K562 (cell line): Measurements from ENCODE around the gene ZNF202. TPM values are rescaled to one million over a fixed set of nuclear protein-coding genes. Genes with fewer than 3 reads are reported as not detected.

Experiments
- AFF4 ChIP-seq: sonication (generic); formaldehyde crosslinking; IDR thresholded peaks from 2 replicates; pipeline ENCODE4 v1.8.0; 2023; ENCODE audit warnings: mild to moderate bottlenecking, missing genetic modification reagents
- ARHGAP35 ChIP-seq: fragments of 450-650 bp; IDR thresholded peaks from 2 replicates; pipeline ENCODE4 v1.6.1; 2018; ENCODE audit not compliant: partially characterized antibody
- E2F6 ChIP-seq, 2 experiments: IDR thresholded peaks; 2 replicates each; pipeline ENCODE4 v1.6.1; 2011; ENCODE audit warnings: borderline replicate concordance in 1 of 2, control low read depth in 1 of 2, low read depth in 1 of 2, low read length in 1 of 2, mild to moderate bottlenecking in 1 of 2, mixed read lengths in 1 of 2, moderate library complexity in 1 of 2; ENCODE audit not compliant: insufficient read depth in 1 of 2, insufficient read length in 1 of 2, poor library complexity in 1 of 2, severe bottlenecking in 1 of 2; ENCODE audit errors: extremely low read depth in 1 of 2
- HMGXB4 ChIP-seq: sonication (generic); formaldehyde crosslinking; IDR thresholded peaks from 2 replicates; pipeline ENCODE4 v1.8.1; 2023; ENCODE audit warnings: mild to moderate bottlenecking, missing genetic modification reagents
- SREBF2 ChIP-seq: sonication (generic); formaldehyde crosslinking; IDR thresholded peaks from 2 replicates; pipeline ENCODE4 v1.4.0; 2020; ENCODE audit warnings: mild to moderate bottlenecking, missing genetic modification reagents
- ZNF124 ChIP-seq: sonication (generic); formaldehyde crosslinking; IDR thresholded peaks from 2 replicates; pipeline ENCODE4 v1.8.1; 2022; ENCODE audit warnings: missing genetic modification reagents
- ZNF3 ChIP-seq: fragments of 250-450 bp; sonication (Bioruptor Pico); IDR thresholded peaks from 2 replicates; pipeline ENCODE4 v1.5.0; 2021; ENCODE audit warnings: mild to moderate bottlenecking, moderate library complexity
- ZNF507 ChIP-seq: conservative IDR thresholded peaks from 2 replicates; pipeline ENCODE4 v1.6.1; 2017; ENCODE audit warnings: missing genetic modification characterization, missing compliant biosample characterization
- polyA plus RNA-seq, 8 experiments: library from polyadenylated mRNA; depleted of rRNA in 4 of 8; stranded (reverse) in 5 of 8; unstranded in 3 of 8; fragments of >200 nt; fragmentation: Nextera tagmentation in 2 of 8; fragmentation: Illumina TruSeq in 1 of 8; extraction: Ambion mirVana in 2 of 8; extraction: Trizol in 1 of 8; gene quantifications; 2 replicates each; pipeline versions ENCODE4 v1.2.1 to v1.2.3, GENCODE V29; 2011 to 2014; ENCODE audit warnings: inconsistent platforms in 1 of 8, missing spikeins in 1 of 8
- total RNA-seq, 7 experiments: library from RNA; depleted of rRNA in 6 of 7; stranded (reverse); fragments of >200 nt in 6 of 7; fragmentation: Illumina TruSeq in 2 of 7; extraction: Trizol in 2 of 7; gene quantifications; 2 replicates each; pipeline versions ENCODE4 v1.2.1 to v1.2.3, GENCODE V29; 2011 to 2021; ENCODE audit warnings: low replicate concordance in 1 of 7
- TF ChIP-seq, protein P1 (sequence below): fragments of 250-450 bp; sonication (Bioruptor Pico); IDR thresholded peaks from 2 replicates; pipeline ENCODE4 v1.4.0; 2020; ENCODE audit warnings: mild to moderate bottlenecking
- TF ChIP-seq, protein P2 (sequence below): fragments of 450-650 bp; formaldehyde crosslinking; IDR thresholded peaks from 2 replicates; pipeline ENCODE4 v1.4.0; 2020; ENCODE audit warnings: mild to moderate bottlenecking, moderate library complexity

Gene ZNF202
- total and polyA plus RNA-seq, 9 of the 15 experiments (the other 6 are each of a cell fraction or from before 2014, with no cell fraction given): 2.3 to 18.7 (median 12.7) TPM

DNA sequence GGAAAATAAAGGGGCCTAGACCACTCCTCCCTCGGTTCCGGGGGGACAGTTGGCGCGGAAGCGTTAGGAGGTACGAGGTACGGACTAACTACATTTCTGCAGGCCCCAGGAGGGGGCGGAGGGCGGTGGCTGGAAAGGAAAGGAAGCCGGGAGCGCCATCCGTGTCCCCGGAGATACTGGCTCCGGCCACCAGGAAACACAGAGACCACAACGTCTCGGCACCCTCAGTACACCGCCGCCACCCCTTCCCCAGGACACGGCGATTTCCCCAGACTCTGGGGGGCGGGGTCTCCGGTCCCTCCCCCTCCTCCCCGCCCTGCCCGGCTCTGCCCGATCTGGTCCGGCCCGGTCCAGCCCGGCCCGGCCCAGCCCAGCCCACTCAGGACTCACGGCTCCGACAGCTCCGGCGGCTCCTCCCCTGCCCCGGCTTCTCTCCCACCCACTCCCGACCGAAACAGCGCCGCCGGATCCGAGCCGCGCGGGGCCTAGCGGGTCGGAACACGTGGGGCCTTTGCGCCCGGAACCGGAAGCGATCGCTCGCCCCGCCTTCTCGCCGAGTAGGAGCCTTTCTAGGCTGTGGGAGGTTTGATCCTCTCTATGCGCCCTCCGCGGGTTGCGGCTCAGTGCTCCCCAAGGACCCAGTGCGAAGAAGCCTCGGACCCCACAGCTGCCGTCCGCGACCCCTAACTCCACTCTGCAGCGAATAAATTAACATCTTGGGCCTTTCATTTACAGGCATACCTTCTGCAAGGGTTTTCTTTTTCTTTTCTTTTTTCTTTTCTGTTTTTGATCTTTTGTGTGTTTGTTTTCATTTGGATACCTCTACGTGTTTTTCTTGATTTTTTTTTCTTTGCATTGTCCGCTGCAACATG, at the start of gene ZNF202 (continued):
- TF ChIP-seq HMGXB4 (CRISPR knock-in tag) (no peak), ARHGAP35 (no peak), AFF4 (CRISPR knock-in tag) (no peak; the same call in 1 of the 2 replicates), ZNF507 (tag) (no peak), ZNF3 (CRISPR knock-in tag) (no peak), SREBF2 (CRISPR knock-in tag) (no peak), ZNF124 (CRISPR knock-in tag) (no peak), E2F6 (IDR thresholded peaks at IDR 0.05; ENCODE audit: borderline replicate concordance in 1 of 2, extremely low read depth in 1 of 2, insufficient read depth in 1 of 2, insufficient read length in 1 of 2, low read depth in 1 of 2, low read length in 1 of 2, poor library complexity in 1 of 2, severe bottlenecking in 1 of 2) (peak; percentile 48 to 83)
- TF ChIP-seq, protein P1, sequence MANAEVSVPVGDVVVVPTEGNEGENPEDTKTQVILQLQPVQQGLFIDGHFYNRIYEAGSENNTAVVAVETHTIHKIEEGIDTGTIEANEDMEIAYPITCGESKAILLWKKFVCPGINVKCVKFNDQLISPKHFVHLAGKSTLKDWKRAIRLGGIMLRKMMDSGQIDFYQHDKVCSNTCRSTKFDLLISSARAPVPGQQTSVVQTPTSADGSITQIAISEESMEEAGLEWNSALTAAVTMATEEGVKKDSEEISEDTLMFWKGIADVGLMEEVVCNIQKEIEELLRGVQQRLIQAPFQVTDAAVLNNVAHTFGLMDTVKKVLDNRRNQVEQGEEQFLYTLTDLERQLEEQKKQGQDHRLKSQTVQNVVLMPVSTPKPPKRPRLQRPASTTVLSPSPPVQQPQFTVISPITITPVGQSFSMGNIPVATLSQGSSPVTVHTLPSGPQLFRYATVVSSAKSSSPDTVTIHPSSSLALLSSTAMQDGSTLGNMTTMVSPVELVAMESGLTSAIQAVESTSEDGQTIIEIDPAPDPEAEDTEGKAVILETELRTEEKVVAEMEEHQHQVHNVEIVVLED (CRISPR knock-in tag): no peak
- TF ChIP-seq, protein P2, sequence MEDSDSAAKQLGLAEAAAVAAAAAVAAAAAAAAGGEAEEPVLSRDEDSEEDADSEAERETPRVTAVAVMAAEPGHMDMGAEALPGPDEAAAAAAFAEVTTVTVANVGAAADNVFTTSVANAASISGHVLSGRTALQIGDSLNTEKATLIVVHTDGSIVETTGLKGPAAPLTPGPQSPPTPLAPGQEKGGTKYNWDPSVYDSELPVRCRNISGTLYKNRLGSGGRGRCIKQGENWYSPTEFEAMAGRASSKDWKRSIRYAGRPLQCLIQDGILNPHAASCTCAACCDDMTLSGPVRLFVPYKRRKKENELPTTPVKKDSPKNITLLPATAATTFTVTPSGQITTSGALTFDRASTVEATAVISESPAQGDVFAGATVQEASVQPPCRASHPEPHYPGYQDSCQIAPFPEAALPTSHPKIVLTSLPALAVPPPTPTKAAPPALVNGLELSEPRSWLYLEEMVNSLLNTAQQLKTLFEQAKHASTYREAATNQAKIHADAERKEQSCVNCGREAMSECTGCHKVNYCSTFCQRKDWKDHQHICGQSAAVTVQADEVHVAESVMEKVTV: no peak
